22Rv1 (cell line): ENCODE data around the gene FAM163B.

Source experiments
- H3K27ac ChIP-seq: fragments of 450-650 bp; 2 replicates; pipeline ENCODE4 v1.5.1; 2017
- CTCF ChIP-seq: fragments of 450-650 bp; IDR thresholded peaks from 2 replicates; pipeline ENCODE4 v1.5.1; 2017; ENCODE audit warnings: mild to moderate bottlenecking
- ZFX ChIP-seq: fragments of 450-650 bp; IDR thresholded peaks from 2 replicates; pipeline ENCODE4 v1.6.1; 2017; ENCODE audit warnings: antibody characterized with exemption, borderline replicate concordance

Gene FAM163B

GRCh38 chr9:133584559-133585476 lies 24.4 kb downstream of the FAM163B start:
- H3K27ac ChIP-seq = no peak overlapping the region
- no peak for TF ChIP-seq ZFX
- no peak for TF ChIP-seq CTCF

- H3K27ac ChIP-seq = no peak overlapping the region
- no peak for TF ChIP-seq CTCF
- TF ChIP-seq ZFX = no peak
These were observed 25.0 kb downstream of the FAM163B start for GRCh38 chr9:133584167-133584558.

GRCh38 chr9:133583586-133583985 lies 25.6 kb downstream of the FAM163B start:
- no peak overlapping the region for H3K27ac ChIP-seq
- TF ChIP-seq ZFX = no peak
- TF ChIP-seq CTCF = no peak

DNA sequence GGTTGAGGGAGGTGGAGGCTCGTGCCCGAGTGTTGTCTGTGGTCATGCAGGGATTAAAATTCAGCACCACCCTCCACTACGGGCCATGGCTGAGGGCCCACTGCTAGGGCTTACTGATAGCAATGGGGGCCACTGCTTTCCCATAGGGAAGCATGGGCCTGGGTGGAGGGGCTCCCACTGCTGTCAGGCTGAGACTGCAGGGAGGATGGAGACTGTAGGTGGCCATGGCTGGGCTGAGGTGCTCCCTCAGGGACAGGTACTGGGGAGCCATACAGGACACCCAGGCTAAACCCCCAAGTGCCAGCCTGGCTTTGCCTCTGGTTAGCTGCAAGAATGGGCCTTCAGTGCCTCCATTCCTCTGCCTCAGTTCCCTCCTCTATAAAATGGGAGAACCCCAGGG lies 26.1 kb downstream of the FAM163B start:
- no peak overlapping the region for H3K27ac ChIP-seq
- TF ChIP-seq CTCF (no peak), ZFX (no peak)

GRCh38 chr9:133582501-133583045 lies 26.6 kb downstream of the FAM163B start:
- H3K27ac ChIP-seq = no peak overlapping the region
- no peak for TF ChIP-seq CTCF
- TF ChIP-seq ZFX = no peak

- TF ChIP-seq CTCF (no peak), ZFX (no peak)
- no peak overlapping the region for H3K27ac ChIP-seq
These were observed 27.5 kb downstream of the FAM163B start for GRCh38 chr9:133581513-133582343.
